Activated CD4-positive, alpha-beta T cell treated with anti-CD3 and anti-CD28 coated beads, Interleukin-2, amount 10 ng/mL, durations not matched to agents 24 days and 14 days (primary cell): ENCODE data around the gene MAT1A. TPM values are rescaled to one million over a fixed set of nuclear protein-coding genes. Genes with fewer than 3 reads are reported as not detected.

ENCODE experiments used
- DNase-seq: peaks from one replicate; pipeline ENCODE4 v3.0.0; 2022
- H3K27ac Mint-ChIP-seq: one replicate; pipeline ENCODE4 v1.8.0; 2022; ENCODE audit warnings: mild to moderate bottlenecking, mixed read lengths
- H3K27me3 Mint-ChIP-seq: one replicate; pipeline ENCODE4 v1.8.0; 2022; ENCODE audit warnings: mixed read lengths
- H3K36me3 Mint-ChIP-seq: one replicate; pipeline ENCODE4 v1.8.0; 2022; ENCODE audit warnings: low read depth, mild to moderate bottlenecking, mixed read lengths
- H3K4me1 Mint-ChIP-seq: one replicate; pipeline ENCODE4 v1.8.0; 2021; ENCODE audit warnings: mixed read lengths
- H3K4me3 Mint-ChIP-seq: one replicate; pipeline ENCODE4 v1.8.0; 2022; ENCODE audit warnings: mild to moderate bottlenecking, moderate library complexity, mixed read lengths
- H3K9me3 Mint-ChIP-seq: one replicate; pipeline ENCODE4 v1.8.0; 2021; ENCODE audit warnings: mixed read lengths
- intact Hi-C: fragments of 100-400 bp; cut with micrococcal nuclease; formaldehyde crosslinking; loops from one replicate; pipeline ENCODE4 v1.15.1; 2023
- total RNA-seq: library from RNA; stranded (reverse); gene quantifications from 2 replicates; pipeline ENCODE4 v1.2.3, GENCODE V29; 2022

The MAT1A gene
- not detected in 2 replicates for total RNA-seq

GRCh38 chr10:80289451-80290287 lies at the start of gene MAT1A:
Gene MAT1A (minus strand): TSS chr10:80289658. CDS start chr10:80289423, 235 bp downstream.
- H3K4me3 Mint-ChIP-seq: no peak within 1 kb of the TSS
- H3K36me3 Mint-ChIP-seq: no peaks in the 10 kb centered on the region
- no peak within 1 kb of the TSS for H3K27ac Mint-ChIP-seq
- peaks cover 19% of the 10 kb centered on the region for H3K27me3 Mint-ChIP-seq
- H3K4me1 Mint-ChIP-seq: no peaks in the 10 kb centered on the region
- intact Hi-C loops: no loop called here
- no peaks in the 10 kb centered on the region for H3K9me3 Mint-ChIP-seq
- no peak for DNase-seq

GRCh38 chr10:80333983-80334382 lies 44.5 kb upstream of the MAT1A start:
- H3K36me3 Mint-ChIP-seq: no peaks in the 10 kb centered on the region
- peaks cover 14% of the 10 kb centered on the region for H3K27me3 Mint-ChIP-seq
- H3K4me3 Mint-ChIP-seq: no peak overlapping the region
- no peak for DNase-seq
- no peaks in the 10 kb centered on the region for H3K4me1 Mint-ChIP-seq
- no peak overlapping the region for H3K27ac Mint-ChIP-seq
- intact Hi-C loops: no loop called here
- no peaks in the 10 kb centered on the region for H3K9me3 Mint-ChIP-seq

GRCh38 chr10:80324891-80325364 lies 35.5 kb upstream of the MAT1A start:
- Mint-ChIP-seq H3K36me3 (no peaks in the 10 kb centered on the region), H3K9me3 (no peaks in the 10 kb centered on the region), H3K4me1 (no peaks in the 10 kb centered on the region), H3K27ac (no peak overlapping the region), H3K27me3 (peaks cover 3% of the 10 kb centered on the region), H3K4me3 (no peak overlapping the region)
- intact Hi-C loops: no loop called here
- no peak for DNase-seq

GRCh38 chr10:80324086-80324485 lies 34.6 kb upstream of the MAT1A start:
- intact Hi-C loops: no loop called here
- Mint-ChIP-seq H3K4me3 (no peak overlapping the region), H3K27ac (no peak overlapping the region), H3K9me3 (no peaks in the 10 kb centered on the region), H3K36me3 (no peaks in the 10 kb centered on the region), H3K27me3 (peaks cover 6% of the 10 kb centered on the region), H3K4me1 (no peaks in the 10 kb centered on the region)
- DNase-seq: no peak

GRCh38 chr10:80323311-80323710 lies 33.9 kb upstream of the MAT1A start:
- H3K4me1 Mint-ChIP-seq: no peaks in the 10 kb centered on the region
- no peaks in the 10 kb centered on the region for H3K9me3 Mint-ChIP-seq
- H3K27me3 Mint-ChIP-seq: peaks cover 6% of the 10 kb centered on the region
- no peak overlapping the region for H3K4me3 Mint-ChIP-seq
- intact Hi-C loops: no loop called here
- no peak overlapping the region for H3K27ac Mint-ChIP-seq
- no peak for DNase-seq
- H3K36me3 Mint-ChIP-seq: no peaks in the 10 kb centered on the region

GRCh38 chr10:80322711-80323110 lies 33.3 kb upstream of the MAT1A start:
- Mint-ChIP-seq H3K4me3 (no peak overlapping the region), H3K9me3 (no peaks in the 10 kb centered on the region), H3K4me1 (no peaks in the 10 kb centered on the region), H3K36me3 (no peaks in the 10 kb centered on the region), H3K27ac (no peak overlapping the region), H3K27me3 (peaks cover 6% of the 10 kb centered on the region)
- DNase-seq: no peak
- intact Hi-C loops: no loop called here

- DNase-seq: no peak
- Mint-ChIP-seq H3K4me1 (no peaks in the 10 kb centered on the region), H3K27me3 (peaks cover 7% of the 10 kb centered on the region), H3K9me3 (no peaks in the 10 kb centered on the region), H3K27ac (no peak overlapping the region), H3K36me3 (no peaks in the 10 kb centered on the region), H3K4me3 (no peak overlapping the region)
- intact Hi-C loops: no loop called here
Observed at GRCh38 chr10:80322158-80322557, 32.7 kb upstream of the MAT1A start.

GRCh38 chr10:80321183-80321582 lies 31.7 kb upstream of the MAT1A start:
- Mint-ChIP-seq H3K9me3 (no peaks in the 10 kb centered on the region), H3K4me3 (no peak overlapping the region), H3K4me1 (no peaks in the 10 kb centered on the region), H3K27me3 (peaks cover 8% of the 10 kb centered on the region), H3K36me3 (no peaks in the 10 kb centered on the region), H3K27ac (no peak overlapping the region)
- DNase-seq: no peak
- intact Hi-C loops: no loop called here

- H3K4me3 Mint-ChIP-seq: no peak overlapping the region
- no peak overlapping the region for H3K27ac Mint-ChIP-seq
- no peaks in the 10 kb centered on the region for H3K4me1 Mint-ChIP-seq
- H3K9me3 Mint-ChIP-seq: no peaks in the 10 kb centered on the region
- no peak for DNase-seq
- intact Hi-C loops: no loop called here
- no peaks in the 10 kb centered on the region for H3K36me3 Mint-ChIP-seq
- peaks cover 8% of the 10 kb centered on the region for H3K27me3 Mint-ChIP-seq
Observed at GRCh38 chr10:80320377-80320776, 30.9 kb upstream of the MAT1A start.

GRCh38 chr10:80319725-80320290 lies 30.4 kb upstream of the MAT1A start:
- DNase-seq: no peak
- Mint-ChIP-seq H3K36me3 (no peaks in the 10 kb centered on the region), H3K27me3 (peaks cover 8% of the 10 kb centered on the region), H3K9me3 (no peaks in the 10 kb centered on the region), H3K4me3 (no peak overlapping the region), H3K4me1 (no peaks in the 10 kb centered on the region), H3K27ac (no peak overlapping the region)
- intact Hi-C loops: no loop called here

- Mint-ChIP-seq H3K4me3 (no peak overlapping the region), H3K27ac (no peak overlapping the region), H3K4me1 (no peaks in the 10 kb centered on the region), H3K36me3 (no peaks in the 10 kb centered on the region), H3K27me3 (peaks cover 8% of the 10 kb centered on the region), H3K9me3 (no peaks in the 10 kb centered on the region)
- DNase-seq: no peak
- intact Hi-C loops: no loop called here
Observed at GRCh38 chr10:80319318-80319717, 29.9 kb upstream of the MAT1A start.

- DNase-seq: no peak
- peaks cover 8% of the 10 kb centered on the region for H3K27me3 Mint-ChIP-seq
- H3K4me1 Mint-ChIP-seq: no peaks in the 10 kb centered on the region
- intact Hi-C loops: no loop called here
- H3K4me3 Mint-ChIP-seq: no peak overlapping the region
- H3K27ac Mint-ChIP-seq: no peak overlapping the region
- no peaks in the 10 kb centered on the region for H3K36me3 Mint-ChIP-seq
- H3K9me3 Mint-ChIP-seq: no peaks in the 10 kb centered on the region
Observed at GRCh38 chr10:80318742-80319141, 29.3 kb upstream of the MAT1A start.

GRCh38 chr10:80315391-80315790 lies 25.9 kb upstream of the MAT1A start:
- no peaks in the 10 kb centered on the region for H3K9me3 Mint-ChIP-seq
- no peak overlapping the region for H3K27ac Mint-ChIP-seq
- intact Hi-C loops: no loop called here

GRCh38 chr10:80313523-80313922 lies 24.1 kb upstream of the MAT1A start:
- peaks cover 5% of the 10 kb centered on the region for H3K27me3 Mint-ChIP-seq
- no peaks in the 10 kb centered on the region for H3K36me3 Mint-ChIP-seq
- no peak overlapping the region for H3K27ac Mint-ChIP-seq
- no peaks in the 10 kb centered on the region for H3K4me1 Mint-ChIP-seq
- intact Hi-C loops: no loop called here
- H3K4me3 Mint-ChIP-seq: no peak overlapping the region
- no peaks in the 10 kb centered on the region for H3K9me3 Mint-ChIP-seq
- no peak for DNase-seq

More at GRCh38 chr10:80315391-80315790, 25.9 kb upstream of the MAT1A start:
- Mint-ChIP-seq H3K4me1 (no peaks in the 10 kb centered on the region), H3K4me3 (no peak overlapping the region), H3K27me3 (peaks cover 10% of the 10 kb centered on the region), H3K36me3 (no peaks in the 10 kb centered on the region)
- no peak for DNase-seq
